H1 (cell line): ENCODE measurements around the gene LCNL1. TPM values are rescaled to one million over a fixed set of nuclear protein-coding genes. Genes with fewer than 3 reads are reported as not detected.

Source experiments
- CTCF ChIA-PET: fragments of 300-600 bp; sonication (Branson Sonifier 250); formaldehyde crosslinking; loops from one replicate; lab custom pipeline; 2021; ENCODE audit not compliant: partially characterized antibody; lab: Charles Lee
- POLR2A ChIA-PET: fragments of 300-600 bp; sonication (Branson Sonifier 250); formaldehyde crosslinking; loops from one replicate; lab custom pipeline; 2021; ENCODE audit warnings: inconsistent platforms; ENCODE audit not compliant: partially characterized antibody; lab: Charles Lee
- DNase-seq, 2 experiments: peaks; one replicate each; pipeline versions ENCODE4 v3.0.0 to v3.0.0-alpha.2; 2010 to 2022; ENCODE audit warnings: low spot score in 2 of 2, low read depth in 1 of 2, mixed read lengths in 1 of 2
- FAIRE-seq: peaks from 2 replicates; lab custom pipeline; 2011; peaks lifted over from hg19 to GRCh38; lab: Jason Lieb, UNC
- H2AFZ ChIP-seq: 2 replicates; pipeline ENCODE4 v1.8.1; 2012; ENCODE audit warnings: low read length, inconsistent platforms
- H2AK5ac ChIP-seq: 2 replicates; pipeline ENCODE4 v1.6.1; 2013; ENCODE audit warnings: low read depth, low read length
- H2BK120ac ChIP-seq: replicated peaks from 2 replicates; pipeline ENCODE3; 2013; ENCODE audit warnings: low read depth, low read length, inconsistent platforms
- H2BK12ac ChIP-seq: 2 replicates; pipeline ENCODE4 v1.6.1; 2013; ENCODE audit warnings: low read depth, low read length
- H2BK15ac ChIP-seq: 2 replicates; pipeline ENCODE4 v1.6.1; 2013; ENCODE audit warnings: low read length
- H2BK20ac ChIP-seq: 2 replicates; pipeline ENCODE4 v1.6.1; 2013; ENCODE audit warnings: low read length
- H2BK5ac ChIP-seq: 2 replicates; pipeline ENCODE4 v1.6.1; 2013; ENCODE audit warnings: low read depth, low read length
- H3K14ac ChIP-seq: 2 replicates; pipeline ENCODE4 v1.6.1; 2013; ENCODE audit warnings: inconsistent platforms; ENCODE audit not compliant: insufficient read length
- H3K18ac ChIP-seq: 2 replicates; pipeline ENCODE4 v1.6.1; 2013; ENCODE audit warnings: low read length; ENCODE audit errors: extremely low read depth
- H3K23ac ChIP-seq: 2 replicates; pipeline ENCODE4 v1.6.1; 2013; ENCODE audit warnings: inconsistent platforms; ENCODE audit not compliant: insufficient read length
- H3K23me2 ChIP-seq: 2 replicates; pipeline ENCODE4 v1.6.1; 2013; ENCODE audit warnings: low read depth, low read length
- H3K27ac ChIP-seq: 2 replicates; pipeline ENCODE4 v1.6.1; 2011; ENCODE audit warnings: low read depth, low read length, inconsistent platforms
- H3K27me3 ChIP-seq, 4 experiments: replicated peaks in 1 of 4; 1 replicate in 1 of 4; 2 replicates in 3 of 4; pipeline versions ENCODE4 v1.6.1 to v1.8.1; 2011 to 2013; ENCODE audit warnings: low read length in 3 of 4, mild to moderate bottlenecking in 3 of 4, inconsistent platforms in 2 of 4, mixed read lengths in 2 of 4, moderate library complexity in 1 of 4; ENCODE audit not compliant: control insufficient read depth in 3 of 4, insufficient read depth in 3 of 4; ENCODE audit errors: extremely low read depth in 1 of 4
- H3K36me3 ChIP-seq, 4 experiments: 2 replicates each; pipeline versions ENCODE4 v1.6.1 to v1.8.1; 2011 to 2013; ENCODE audit warnings: mild to moderate bottlenecking in 4 of 4, low read length in 3 of 4, moderate library complexity in 2 of 4, control low read depth in 1 of 4, inconsistent platforms in 1 of 4; ENCODE audit not compliant: insufficient read depth in 4 of 4, control insufficient read depth in 2 of 4
- H3K4ac ChIP-seq: replicated peaks from 2 replicates; pipeline ENCODE3; 2013; ENCODE audit warnings: low read length, low read depth, mixed read lengths, inconsistent platforms; ENCODE audit not compliant: insufficient read length
- H3K4me1 ChIP-seq, 4 experiments: replicated peaks in 1 of 4; 1 replicate in 1 of 4; 2 replicates in 3 of 4; pipeline versions ENCODE4 v1.6.1 to v1.8.1; 2011 to 2013; ENCODE audit warnings: low read length in 3 of 4, inconsistent platforms in 2 of 4, mixed read lengths in 1 of 4; ENCODE audit not compliant: insufficient read depth in 4 of 4, control insufficient read depth in 3 of 4
- H3K4me2 ChIP-seq, 2 experiments: 2 replicates each; pipeline versions ENCODE4 v1.6.1 to v1.8.1; 2011 to 2013; ENCODE audit warnings: low read depth in 2 of 2, low read length in 2 of 2, control low read depth in 1 of 2, inconsistent platforms in 1 of 2, mild to moderate bottlenecking in 1 of 2; ENCODE audit not compliant: insufficient read depth in 1 of 2
- H3K4me3 ChIP-seq, 4 experiments: fragments of 200-600, 300-600 bp in 1 of 4; sonication (generic), shearing (Covaris generic), sonication (Bioruptor Twin) in 1 of 4; 2 replicates each; pipeline versions ENCODE4 v1.5.1 to v1.8.1; 2011 to 2016; ENCODE audit warnings: low read length in 4 of 4, low read depth in 3 of 4, control low read depth in 2 of 4, inconsistent platforms in 2 of 4, mild to moderate bottlenecking in 2 of 4, mixed read lengths in 1 of 4, moderate library complexity in 1 of 4; ENCODE audit not compliant: insufficient read depth in 2 of 4; ENCODE audit errors: extremely low read depth in 1 of 4
- H3K56ac ChIP-seq: replicated peaks from 2 replicates; pipeline ENCODE3; 2013; ENCODE audit warnings: low read depth, mild to moderate bottlenecking, mixed read lengths, low read length, inconsistent platforms; ENCODE audit not compliant: insufficient read length
- H3K79me1 ChIP-seq: 2 replicates; pipeline ENCODE4 v1.6.1; 2013; ENCODE audit warnings: low read depth, low read length, control low read depth
- H3K79me2 ChIP-seq, 2 experiments: 2 replicates each; pipeline versions ENCODE4 v1.6.1 to v1.8.1; 2012 to 2013; ENCODE audit warnings: low read length in 2 of 2, mild to moderate bottlenecking in 2 of 2, inconsistent platforms in 1 of 2; ENCODE audit not compliant: insufficient read depth in 2 of 2, control insufficient read depth in 1 of 2
- H3K9ac ChIP-seq, 4 experiments: replicated peaks in 1 of 4; 1 replicate in 1 of 4; 2 replicates in 3 of 4; pipeline versions ENCODE4 v1.6.1 to v1.8.1; 2011 to 2013; ENCODE audit warnings: low read depth in 3 of 4, low read length in 3 of 4, control low read depth in 2 of 4, mild to moderate bottlenecking in 2 of 4, moderate library complexity in 2 of 4, inconsistent platforms in 1 of 4; ENCODE audit errors: extremely low read depth in 1 of 4
- H3K9me3 ChIP-seq, 2 experiments: 2 replicates each; pipeline versions ENCODE4 v1.6.1 to v1.8.1; 2012 to 2013; ENCODE audit warnings: mild to moderate bottlenecking in 2 of 2, moderate library complexity in 2 of 2, control low read depth in 1 of 2, inconsistent platforms in 1 of 2, low read depth in 1 of 2, low read length in 1 of 2, mixed read lengths in 1 of 2; ENCODE audit not compliant: insufficient read depth in 2 of 2
- H4K20me1 ChIP-seq, 2 experiments: replicated peaks in 1 of 2; 2 replicates each; pipeline versions ENCODE3 to v1.8.1; 2011 to 2013; ENCODE audit warnings: inconsistent platforms in 2 of 2, low read length in 2 of 2, mild to moderate bottlenecking in 1 of 2; ENCODE audit not compliant: insufficient read depth in 2 of 2, control insufficient read depth in 1 of 2
- H4K5ac ChIP-seq: 2 replicates; pipeline ENCODE4 v1.6.1; 2013; ENCODE audit warnings: low read length, low read depth, mixed read lengths, inconsistent platforms; ENCODE audit not compliant: insufficient read length
- H4K8ac ChIP-seq: 2 replicates; pipeline ENCODE4 v1.8.0; 2013; ENCODE audit warnings: mild to moderate bottlenecking, moderate library complexity, low read length, inconsistent platforms; ENCODE audit not compliant: insufficient read depth; ENCODE audit errors: extremely low read depth
- H4K91ac ChIP-seq: replicated peaks from 2 replicates; pipeline ENCODE3; 2013; ENCODE audit warnings: low read length, mixed read lengths, inconsistent platforms; ENCODE audit not compliant: insufficient read length
- KDM5A ChIP-seq: fragments of 200-600 bp; IDR thresholded peaks from 2 replicates; pipeline ENCODE4 v1.7.1; 2012; ENCODE audit warnings: mild to moderate bottlenecking, low read length, inconsistent platforms, mixed read lengths
- RAD21 ChIP-seq, 2 experiments: IDR thresholded peaks in 1 of 2; conservative IDR thresholded peaks in 1 of 2; 2 replicates each; pipeline ENCODE4 v1.6.1; 2011; ENCODE audit warnings: low read depth in 2 of 2, low read length in 2 of 2, improper control_type of control experiment in 1 of 2, inconsistent platforms in 1 of 2, mild to moderate bottlenecking in 1 of 2, moderate library complexity in 1 of 2
- SUZ12 ChIP-seq: fragments of 200-600 bp; sonication (generic); IDR thresholded peaks from 2 replicates; pipeline ENCODE4 v1.6.1; 2012; ENCODE audit warnings: mild to moderate bottlenecking, inconsistent platforms, low read length, moderate library complexity, mixed read lengths
- TAF7 ChIP-seq: optimal IDR thresholded peaks from 2 replicates; pipeline ENCODE3; 2011; ENCODE audit warnings: low read depth, mild to moderate bottlenecking, inconsistent platforms, low read length, moderate library complexity, borderline replicate concordance
- WGBS, 2 experiments: shearing (Covaris generic) in 1 of 2; methylation state at CpG; one replicate each; pipeline versions ENCODE4 v1.1.6 to v1.1.7; 2013 to 2015; ENCODE audit warnings: low lambda C conversion rate in 2 of 2, mixed read lengths in 2 of 2, inconsistent platforms in 1 of 2, low coverage in 1 of 2, missing lambda C conversion rate in 1 of 2; ENCODE audit not compliant: insufficient replicate concordance in 2 of 2, insufficient coverage in 1 of 2, insufficient read length in 1 of 2; ENCODE audit errors: extremely low coverage in 1 of 2, missing lambda C conversion rate in 1 of 2; 5-methylcytosine and 5-hydroxymethylcytosine counted together
- polyA plus RNA-seq, 7 experiments: library from polyadenylated mRNA; depleted of rRNA in 3 of 7; stranded (reverse) in 5 of 7; unstranded in 2 of 7; fragments of >200 nt in 5 of 7; fragments of 200-250 nt in 2 of 7; gene quantifications; 1 replicate in 5 of 7; 2 replicates in 1 of 7; 4 replicates in 1 of 7; pipeline versions ENCODE4 v1.2.1 to v1.2.3, GENCODE V29; 2011 to 2013; ENCODE audit warnings: missing spikeins in 2 of 7, mixed read lengths in 2 of 7
- total RNA-seq: library from RNA; stranded (reverse); fragmentation: NEBNext Ultra II Directional; extraction: Animal tissue kit (Norgen Biotek cat#: 25700); gene quantifications from 2 replicates; pipeline ENCODE4 v1.2.1, GENCODE V29; 2021
- TF ChIP-seq, protein P1 (sequence below): IDR thresholded peaks from 2 replicates; pipeline ENCODE4 v1.6.1; 2011; ENCODE audit warnings: low read depth, mild to moderate bottlenecking, low read length; ENCODE audit not compliant: insufficient read depth

Gene LCNL1
- total and polyA plus RNA-seq, 2 of the 8 experiments (the other 6 are each of a cell fraction or from before 2014, with no cell fraction given), result 0.11 TPM; not detected in 1

DNA sequence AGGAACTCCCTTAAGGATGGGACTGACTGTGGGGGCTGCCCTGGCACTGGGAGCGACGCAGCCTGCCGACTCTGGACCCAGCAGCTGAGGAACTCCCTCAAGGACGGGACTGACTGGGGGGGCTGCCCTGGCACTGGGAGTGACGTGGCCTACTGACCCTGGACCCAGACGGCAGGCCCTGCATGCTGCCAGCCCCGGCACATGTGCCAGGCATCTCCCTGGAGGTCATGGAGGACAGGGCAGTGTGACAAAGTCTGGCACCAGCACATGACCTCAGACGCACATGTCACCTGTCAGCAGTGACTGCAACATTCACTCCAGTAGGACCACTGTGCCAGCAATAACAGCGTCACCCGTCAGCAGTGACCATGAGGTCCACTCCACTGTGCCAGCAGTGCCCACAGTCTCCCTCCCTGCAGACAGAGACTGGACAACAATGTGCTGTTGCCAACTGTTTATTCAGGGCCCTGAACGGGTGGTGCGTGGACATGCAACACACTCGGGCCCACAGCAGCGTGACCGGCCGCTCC lies 42.7 kb upstream of the LCNL1 start:
- ChIA-PET POLR2A (interaction anchor here (0.9 kb wide), 1 partner anchor 9 kb away, joined by 3 read pairs; no protein-coding TSS in a partner anchor), CTCF (interaction anchor here (1.2 to 1.6 kb wide), 2 partner anchors 89 to 96 kb away, joined by 4 to 6 read pairs; partner anchors contain the start of gene ABCA2)
- Histone ChIP-seq H3K4ac (no peak overlapping the region), H3K79me2 (peaks cover 0 to 3% of the 10 kb centered on the region in 2 experiments; a peak in 1 of 4 replicates), H4K5ac (no peak overlapping the region), H3K23me2 (peaks cover 5% of the 10 kb centered on the region; the same call in 1 of the 2 replicates), H4K8ac (no peak overlapping the region; the same call in 1 of the 2 replicates), H3K27ac (no peak overlapping the region), H2BK12ac (no peak overlapping the region), H2BK120ac (no peak overlapping the region), H3K18ac (no peak overlapping the region), H2BK5ac (no peak overlapping the region), H3K14ac (no peak overlapping the region), H3K23ac (no peak overlapping the region), H2BK20ac (no peak overlapping the region), H3K4me2 (no peak overlapping the region), H3K79me1 (no peaks in the 10 kb centered on the region; the same call in 1 of the 2 replicates), H3K36me3 (peaks cover 12 to 34% (median 16%) of the 10 kb centered on the region in 4 experiments; a peak in 7 of 8 replicates), H4K91ac (no peak overlapping the region), H3K56ac (no peak overlapping the region), H3K4me3 (no peak overlapping the region), H3K27me3 (no peaks in the 10 kb centered on the region), H2AK5ac (no peak overlapping the region), H2AFZ (no peak overlapping the region), H3K9ac (no peak overlapping the region), H3K4me1 (peaks cover 0 to 9% (median 6%) of the 10 kb centered on the region in 4 experiments; a peak in 5 of 7 replicates)
- FAIRE-seq (no peak), DNase-seq (no peak)
- 89% methylated on average over 16 of the region's 16 CpGs; no CpG with 5 or more reads in 1 of the 2 experiments for WGBS, 2 experiments
- TF ChIP-seq KDM5A (no peak), SUZ12 (no peak), RAD21 (IDR thresholded peaks at IDR 0.05 in 1 of 2, conservative IDR thresholded peaks at IDR 0.05 in 1 of 2; ENCODE audit: low read depth in 2 of 2, low read length in 2 of 2) (no peak), TAF7 (no peak)
- TF ChIP-seq, protein P1, sequence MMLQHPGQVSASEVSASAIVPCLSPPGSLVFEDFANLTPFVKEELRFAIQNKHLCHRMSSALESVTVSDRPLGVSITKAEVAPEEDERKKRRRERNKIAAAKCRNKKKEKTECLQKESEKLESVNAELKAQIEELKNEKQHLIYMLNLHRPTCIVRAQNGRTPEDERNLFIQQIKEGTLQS, result no peak
- TF ChIP-seq, all 59 proteins: peak for 0
- Histone ChIP-seq H2BK15ac (no peak overlapping the region), H3K9me3 (no peaks in the 10 kb centered on the region), H4K20me1 (peaks cover 7 to 32% of the 10 kb centered on the region in 2 experiments)
